Measurements from ENCODE around the gene FAM83G. TPM values are rescaled to one million over a fixed set of nuclear protein-coding genes. Genes with fewer than 3 reads are reported as not detected.

The FAM83G gene
- total RNA-seq, 1 experiment from 2014 or later = 8.0 TPM

- no peak for DNase-seq (ENCODE audit: low read depth)
Observed at GRCh38 chr17:18970582-18971480, 33.7 kb downstream of the FAM83G start.

- DNase-seq (ENCODE audit: low read depth) = no peak
Observed at GRCh38 chr17:18968945-18969887, 35.3 kb downstream of the FAM83G start.

GRCh38 chr17:18968345-18968744 lies 36.2 kb downstream of the FAM83G start:
- no peak for DNase-seq (ENCODE audit: low read depth)

GRCh38 chr17:18967916-18968315 lies 36.6 kb downstream of the FAM83G start:
- DNase-seq (ENCODE audit: low read depth) = no peak

GRCh38 chr17:18966831-18967624 lies 37.5 kb downstream of the FAM83G start:
- DNase-seq (ENCODE audit: low read depth) = peak; percentile 14

GRCh38 chr17:18965530-18966236 lies 38.9 kb downstream of the FAM83G start:
- DNase-seq (ENCODE audit: low read depth) = no peak

GRCh38 chr17:18964550-18964949 lies 40.0 kb downstream of the FAM83G start:
- DNase-seq (ENCODE audit: low read depth) = no peak

- no peak for DNase-seq (ENCODE audit: low read depth)
Observed at GRCh38 chr17:18964018-18964351, 40.6 kb downstream of the FAM83G start.

- DNase-seq (ENCODE audit: low read depth) = peak; percentile 37
Observed at GRCh38 chr17:18963126-18964017, 41.2 kb downstream of the FAM83G start.

- DNase-seq (ENCODE audit: low read depth) = no peak
Observed at GRCh38 chr17:18962494-18962815, 42.1 kb downstream of the FAM83G start.

GRCh38 chr17:18961634-18962493 lies 42.7 kb downstream of the FAM83G start:
- DNase-seq (ENCODE audit: low read depth) = no peak

GRCh38 chr17:18960803-18961511 lies 43.6 kb downstream of the FAM83G start:
- peak; percentile 51 for DNase-seq (ENCODE audit: low read depth)

GRCh38 chr17:18960241-18960665 lies 44.3 kb downstream of the FAM83G start:
- no peak for DNase-seq (ENCODE audit: low read depth)

- DNase-seq (ENCODE audit: low read depth) = no peak
Observed at GRCh38 chr17:18959845-18960240, 44.7 kb downstream of the FAM83G start.

- DNase-seq (ENCODE audit: low read depth) = no peak
Observed at GRCh38 chr17:18959071-18959844, 45.3 kb downstream of the FAM83G start.

- no peak for DNase-seq (ENCODE audit: low read depth)
Observed at GRCh38 chr17:18958611-18959010, 46.0 kb downstream of the FAM83G start.

- no peak for DNase-seq (ENCODE audit: low read depth)
Observed at GRCh38 chr17:18957831-18958230, 46.7 kb downstream of the FAM83G start.

GRCh38 chr17:18956581-18956980 lies 48.0 kb downstream of the FAM83G start:
- DNase-seq (ENCODE audit: low read depth) = no peak
